Hematopoietic multipotent progenitor cell treated with erythropoietin and hydrocortisone succinate and interleukin-3 and kit ligand, for 4 days (in vitro differentiated cells): Measurements from ENCODE around the gene TMEM203.
A peak's percentile ranks its signal among the peaks of the same experiment; 100 is the strongest.
"Not testable (repeated sequence)": the region's sequence is repeated elsewhere in the genome, so short reads cannot be mapped to it uniquely, and the experiment has no call there.

Experiments used
- DNase-seq: peaks from one replicate; pipeline ENCODE4 v3.0.0-alpha.2; 2015

The TMEM203 gene

GRCh38 chr9:137241490-137242268, 36.2 kb upstream of the TMEM203 start:
- peak; percentile 78 for DNase-seq

- peak; percentile 100 for DNase-seq
Measured at GRCh38 chr9:137240841-137241489, 35.5 kb upstream of the TMEM203 start, which contains the start of gene TUBB4B. TUBB4B (plus strand) TSS chr9:137241287; CDS start chr9:137241361, 74 bp downstream.

- peak; percentile 92 for DNase-seq
Measured at GRCh38 chr9:137240318-137240840, 34.9 kb upstream of the TMEM203 start.

- DNase-seq = not testable (repeated sequence)
Measured at GRCh38 chr9:137239541-137240200, 34.2 kb upstream of the TMEM203 start.

GRCh38 chr9:137237759-137238726, 32.6 kb upstream of the TMEM203 start:
- no peak for DNase-seq

- no peak for DNase-seq
Measured at GRCh38 chr9:137236936-137237421, 31.5 kb upstream of the TMEM203 start.

- peak; percentile 95 for DNase-seq
Measured at GRCh38 chr9:137236238-137236935, 30.9 kb upstream of the TMEM203 start.

GRCh38 chr9:137235424-137236237, 30.2 kb upstream of the TMEM203 start:
- no peak for DNase-seq

GRCh38 chr9:137234758-137235423, 29.4 kb upstream of the TMEM203 start:
- no peak for DNase-seq

GRCh38 chr9:137234055-137234697, 28.7 kb upstream of the TMEM203 start:
- no peak for DNase-seq

- DNase-seq = no peak
Measured at GRCh38 chr9:137233143-137233980, 27.9 kb upstream of the TMEM203 start.

- DNase-seq = no peak
Measured at GRCh38 chr9:137232510-137232909, 27.1 kb upstream of the TMEM203 start.

GRCh38 chr9:137232101-137232500, 26.7 kb upstream of the TMEM203 start:
- no peak for DNase-seq

- DNase-seq = no peak
Measured at GRCh38 chr9:137231372-137232039, 26.1 kb upstream of the TMEM203 start.

- DNase-seq = no peak
Measured at GRCh38 chr9:137230705-137231371, 25.4 kb upstream of the TMEM203 start, which contains the start of gene SLC34A3. SLC34A3 (plus strand) TSS chr9:137230901; CDS start chr9:137231703, 802 bp downstream.

GRCh38 chr9:137229903-137230704, 24.7 kb upstream of the TMEM203 start:
- no peak for DNase-seq
